ENCODE data around the gene PRKCA.

GRCh38 chr17:66751771-66752170, 449.4 kb downstream of the PRKCA start:
- TF ChIP-seq, protein P1, sequence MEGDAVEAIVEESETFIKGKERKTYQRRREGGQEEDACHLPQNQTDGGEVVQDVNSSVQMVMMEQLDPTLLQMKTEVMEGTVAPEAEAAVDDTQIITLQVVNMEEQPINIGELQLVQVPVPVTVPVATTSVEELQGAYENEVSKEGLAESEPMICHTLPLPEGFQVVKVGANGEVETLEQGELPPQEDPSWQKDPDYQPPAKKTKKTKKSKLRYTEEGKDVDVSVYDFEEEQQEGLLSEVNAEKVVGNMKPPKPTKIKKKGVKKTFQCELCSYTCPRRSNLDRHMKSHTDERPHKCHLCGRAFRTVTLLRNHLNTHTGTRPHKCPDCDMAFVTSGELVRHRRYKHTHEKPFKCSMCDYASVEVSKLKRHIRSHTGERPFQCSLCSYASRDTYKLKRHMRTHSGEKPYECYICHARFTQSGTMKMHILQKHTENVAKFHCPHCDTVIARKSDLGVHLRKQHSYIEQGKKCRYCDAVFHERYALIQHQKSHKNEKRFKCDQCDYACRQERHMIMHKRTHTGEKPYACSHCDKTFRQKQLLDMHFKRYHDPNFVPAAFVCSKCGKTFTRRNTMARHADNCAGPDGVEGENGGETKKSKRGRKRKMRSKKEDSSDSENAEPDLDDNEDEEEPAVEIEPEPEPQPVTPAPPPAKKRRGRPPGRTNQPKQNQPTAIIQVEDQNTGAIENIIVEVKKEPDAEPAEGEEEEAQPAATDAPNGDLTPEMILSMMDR (IDR thresholded peaks at IDR 0.05 in 2 of 3, conservative IDR thresholded peaks at IDR 0.05 in 1 of 3; ENCODE audit: control insufficient read depth in 2 of 3, extremely low read depth in 1 of 3, insufficient read depth in 1 of 3, low read depth in 3 of 3, low read length in 3 of 3): no peak
- TF ChIP-seq RAD21 (IDR thresholded peaks at IDR 0.05; ENCODE audit: insufficient read depth, low read depth, low read length) (no peak), JUNB (IDR thresholded peaks at IDR 0.05) (no peak), EP300 (IDR thresholded peaks at IDR 0.05; ENCODE audit: borderline replicate concordance in 1 of 2, control insufficient read depth in 1 of 2, low read depth in 2 of 2, low read length in 2 of 2) (no peak), USF2 (IDR thresholded peaks at IDR 0.05; ENCODE audit: borderline replicate concordance, low read depth, low read length) (no peak), GABPA (IDR thresholded peaks at IDR 0.05; ENCODE audit: low read depth) (no peak), POLR2A (IDR thresholded peaks at IDR 0.05; ENCODE audit: low read depth, low read length) (no peak), NFYA (IDR thresholded peaks at IDR 0.05; ENCODE audit: borderline replicate concordance, low read depth, low read length) (no peak), BRCA1 (IDR thresholded peaks at IDR 0.05; ENCODE audit: low read depth, low read length) (no peak), BCL3 (IDR thresholded peaks at IDR 0.05; ENCODE audit: borderline replicate concordance, insufficient read depth, low read depth, low read length, poor library complexity, severe bottlenecking) (no peak)
- TF ChIP-seq, protein P2, sequence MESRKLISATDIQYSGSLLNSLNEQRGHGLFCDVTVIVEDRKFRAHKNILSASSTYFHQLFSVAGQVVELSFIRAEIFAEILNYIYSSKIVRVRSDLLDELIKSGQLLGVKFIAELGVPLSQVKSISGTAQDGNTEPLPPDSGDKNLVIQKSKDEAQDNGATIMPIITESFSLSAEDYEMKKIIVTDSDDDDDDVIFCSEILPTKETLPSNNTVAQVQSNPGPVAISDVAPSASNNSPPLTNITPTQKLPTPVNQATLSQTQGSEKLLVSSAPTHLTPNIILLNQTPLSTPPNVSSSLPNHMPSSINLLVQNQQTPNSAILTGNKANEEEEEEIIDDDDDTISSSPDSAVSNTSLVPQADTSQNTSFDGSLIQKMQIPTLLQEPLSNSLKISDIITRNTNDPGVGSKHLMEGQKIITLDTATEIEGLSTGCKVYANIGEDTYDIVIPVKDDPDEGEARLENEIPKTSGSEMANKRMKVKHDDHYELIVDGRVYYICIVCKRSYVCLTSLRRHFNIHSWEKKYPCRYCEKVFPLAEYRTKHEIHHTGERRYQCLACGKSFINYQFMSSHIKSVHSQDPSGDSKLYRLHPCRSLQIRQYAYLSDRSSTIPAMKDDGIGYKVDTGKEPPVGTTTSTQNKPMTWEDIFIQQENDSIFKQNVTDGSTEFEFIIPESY (IDR thresholded peaks at IDR 0.05): no peak
- TF ChIP-seq, protein P3, sequence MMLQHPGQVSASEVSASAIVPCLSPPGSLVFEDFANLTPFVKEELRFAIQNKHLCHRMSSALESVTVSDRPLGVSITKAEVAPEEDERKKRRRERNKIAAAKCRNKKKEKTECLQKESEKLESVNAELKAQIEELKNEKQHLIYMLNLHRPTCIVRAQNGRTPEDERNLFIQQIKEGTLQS (IDR thresholded peaks at IDR 0.05; ENCODE audit: borderline replicate concordance, extremely low read depth, low read depth, low read length): no peak

Data from GM12878 (cell line).